AG04450 (cell line): ENCODE data around the gene PLPPR3. TPM values are rescaled to one million over a fixed set of nuclear protein-coding genes. Genes with fewer than 3 reads are reported as not detected.

Experiments used
- CTCF ChIA-PET: fragments of 300-600, 350-600 bp; formaldehyde crosslinking; extraction: SDS; loops from one replicate; lab custom pipeline; 2022; ENCODE audit warnings: antibody characterized with exemption, inconsistent platforms; lab: Charles Lee
- POLR2A ChIA-PET: fragments of 350-600 bp; formaldehyde crosslinking; extraction: SDS; loops from one replicate; lab custom pipeline; 2021; ENCODE audit warnings: antibody characterized with exemption, inconsistent platforms; lab: Yijun Ruan, JAX
- DNase-seq: peaks from one replicate; pipeline ENCODE4 v3.0.0-alpha.2; 2011; ENCODE audit warnings: low read depth, low spot score
- H3K27ac ChIP-seq: one replicate; pipeline ENCODE4 v1.5.1; 2012; ENCODE audit warnings: low read depth, low read length, control low read depth
- H3K27me3 ChIP-seq: one replicate; pipeline ENCODE4 v1.6.0; 2012; ENCODE audit warnings: low read length; ENCODE audit not compliant: control insufficient read depth, insufficient read depth
- H3K4me3 ChIP-seq: 2 replicates; pipeline ENCODE4 v1.5.1; 2011; ENCODE audit warnings: mild to moderate bottlenecking, low read depth, low read length, control low read depth
- H3K9me3 ChIP-seq: 2 replicates; pipeline ENCODE4 v1.5.1; 2012; ENCODE audit warnings: low read length; ENCODE audit not compliant: control insufficient read depth, insufficient read depth
- polyA plus RNA-seq: library from polyadenylated mRNA; depleted of rRNA; stranded (reverse); fragments of >200 nt; gene quantifications from 2 replicates; pipeline ENCODE4 v1.2.3, GENCODE V29; 2011
- TF ChIP-seq, protein P1 (sequence below): IDR thresholded peaks from 2 replicates; pipeline ENCODE4 v1.5.1; 2011; ENCODE audit warnings: low read depth, low read length, control low read depth, inconsistent platforms

The PLPPR3 gene
- polyA plus RNA-seq, 1 experiment: 1.3 TPM

DNA sequence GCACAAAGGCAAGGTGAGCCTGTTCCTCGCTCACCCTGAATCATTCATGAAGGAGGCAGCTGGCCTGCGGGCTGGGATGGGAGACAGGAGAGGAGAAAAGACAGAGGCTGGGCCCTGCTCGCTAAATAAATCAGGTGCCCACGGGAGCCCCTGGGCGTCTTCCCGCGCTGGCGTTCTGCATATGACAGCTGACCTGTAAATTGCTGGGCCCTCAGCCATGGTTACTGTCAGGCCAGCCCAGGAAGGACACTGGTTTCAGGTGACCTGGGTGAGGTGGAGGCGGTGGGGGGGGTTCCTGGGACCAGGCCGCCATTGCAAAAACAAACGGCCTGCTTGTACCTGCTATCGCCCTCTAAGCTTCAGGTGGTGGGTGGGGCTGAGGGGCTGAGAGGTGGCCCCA is 27.9 kb downstream of the PLPPR3 start:
- DNase-seq: no peak
- Histone ChIP-seq H3K4me3 (no peak overlapping the region), H3K27ac (no peak overlapping the region), H3K27me3 (no peaks in the 10 kb centered on the region), H3K9me3 (no peaks in the 10 kb centered on the region; the same call in 1 of the 2 replicates)
- TF ChIP-seq, protein P1, sequence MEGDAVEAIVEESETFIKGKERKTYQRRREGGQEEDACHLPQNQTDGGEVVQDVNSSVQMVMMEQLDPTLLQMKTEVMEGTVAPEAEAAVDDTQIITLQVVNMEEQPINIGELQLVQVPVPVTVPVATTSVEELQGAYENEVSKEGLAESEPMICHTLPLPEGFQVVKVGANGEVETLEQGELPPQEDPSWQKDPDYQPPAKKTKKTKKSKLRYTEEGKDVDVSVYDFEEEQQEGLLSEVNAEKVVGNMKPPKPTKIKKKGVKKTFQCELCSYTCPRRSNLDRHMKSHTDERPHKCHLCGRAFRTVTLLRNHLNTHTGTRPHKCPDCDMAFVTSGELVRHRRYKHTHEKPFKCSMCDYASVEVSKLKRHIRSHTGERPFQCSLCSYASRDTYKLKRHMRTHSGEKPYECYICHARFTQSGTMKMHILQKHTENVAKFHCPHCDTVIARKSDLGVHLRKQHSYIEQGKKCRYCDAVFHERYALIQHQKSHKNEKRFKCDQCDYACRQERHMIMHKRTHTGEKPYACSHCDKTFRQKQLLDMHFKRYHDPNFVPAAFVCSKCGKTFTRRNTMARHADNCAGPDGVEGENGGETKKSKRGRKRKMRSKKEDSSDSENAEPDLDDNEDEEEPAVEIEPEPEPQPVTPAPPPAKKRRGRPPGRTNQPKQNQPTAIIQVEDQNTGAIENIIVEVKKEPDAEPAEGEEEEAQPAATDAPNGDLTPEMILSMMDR: no peak
- POLR2A ChIA-PET: no interaction called here
- CTCF ChIA-PET: no interaction called here

DNA sequence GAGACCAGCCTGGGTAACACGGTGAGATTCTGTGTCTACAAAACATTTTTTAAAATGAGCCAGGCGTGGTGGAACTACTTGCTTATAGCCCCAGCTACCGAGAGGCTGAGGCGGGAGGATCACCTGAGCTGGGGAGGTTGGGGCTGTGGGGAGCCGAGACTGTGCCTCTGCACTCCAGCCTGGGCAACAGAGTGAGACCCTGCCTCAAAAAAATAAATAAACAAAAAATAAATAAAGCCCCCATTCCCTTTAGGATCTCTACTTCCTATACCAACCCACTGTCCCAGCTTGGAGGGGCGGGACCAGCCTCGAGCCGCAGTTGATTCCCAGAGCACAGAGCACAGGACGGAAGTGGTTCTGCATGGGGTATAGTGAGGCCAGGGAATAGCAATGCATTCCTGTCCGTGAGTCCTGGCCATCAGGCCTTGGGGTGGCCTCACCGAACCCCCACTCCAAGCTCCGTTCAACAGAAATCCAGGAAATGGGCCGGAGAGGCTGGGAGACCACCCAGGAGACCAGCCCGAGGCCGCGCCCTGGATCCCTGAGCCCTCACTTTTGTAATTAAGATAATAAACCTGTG is 29.4 kb downstream of the PLPPR3 start:
- ChIA-PET CTCF (no interaction called here), POLR2A (no interaction called here)
- TF ChIP-seq, protein P1: no peak
- Histone ChIP-seq H3K27ac (no peak overlapping the region), H3K27me3 (no peaks in the 10 kb centered on the region), H3K9me3 (no peaks in the 10 kb centered on the region; the same call in 1 of the 2 replicates), H3K4me3 (no peak overlapping the region)
- DNase-seq: no peak

DNA sequence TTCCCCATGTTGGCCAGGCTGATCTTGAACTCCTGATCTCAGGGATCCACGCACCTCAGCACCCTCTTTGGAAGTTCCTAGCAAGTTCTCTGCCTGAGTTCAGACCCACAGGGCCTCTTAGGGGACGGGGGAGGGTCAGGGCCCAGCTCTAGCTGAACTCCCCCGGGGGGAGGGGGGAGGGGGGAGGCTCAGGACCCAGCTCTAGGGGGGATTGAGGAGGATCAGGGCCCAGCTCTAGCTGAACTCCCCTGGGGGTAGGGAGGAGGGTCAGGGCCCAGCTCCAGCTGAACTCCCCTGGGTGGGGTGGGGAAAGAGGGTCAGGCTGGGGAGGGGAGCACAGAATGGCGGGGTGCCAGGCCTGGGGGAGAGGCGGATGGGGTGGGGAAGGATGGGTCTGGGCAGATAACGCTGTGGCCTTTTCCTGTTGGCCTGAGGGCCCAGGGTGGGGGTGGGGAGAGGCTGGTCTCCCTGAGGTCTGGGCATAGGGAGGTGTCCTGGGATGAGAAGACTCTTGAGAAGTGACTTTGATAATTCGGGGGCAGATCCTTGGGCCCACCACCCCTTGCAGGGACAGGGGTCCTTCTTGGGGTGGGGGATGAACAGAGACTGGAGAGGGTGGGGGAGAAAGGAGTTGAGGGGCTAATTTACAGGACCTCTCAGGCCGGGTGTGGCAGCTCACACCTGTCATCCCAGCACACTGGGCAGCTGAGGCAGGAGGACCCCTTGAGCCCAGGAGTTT is 30.0 kb downstream of the PLPPR3 start:
- TF ChIP-seq, protein P1: no peak
- ChIA-PET POLR2A (interaction anchor here (0.7 kb wide), 1 partner anchor 116 kb away, joined by 4 read pairs; no protein-coding TSS in a partner anchor), CTCF (no interaction called here)
- H3K27ac ChIP-seq: no peak overlapping the region
- H3K4me3 ChIP-seq: no peak overlapping the region
- H3K9me3 ChIP-seq: no peaks in the 10 kb centered on the region; the same call in 1 of the 2 replicates
- no peak for DNase-seq
- no peaks in the 10 kb centered on the region for H3K27me3 ChIP-seq

DNA sequence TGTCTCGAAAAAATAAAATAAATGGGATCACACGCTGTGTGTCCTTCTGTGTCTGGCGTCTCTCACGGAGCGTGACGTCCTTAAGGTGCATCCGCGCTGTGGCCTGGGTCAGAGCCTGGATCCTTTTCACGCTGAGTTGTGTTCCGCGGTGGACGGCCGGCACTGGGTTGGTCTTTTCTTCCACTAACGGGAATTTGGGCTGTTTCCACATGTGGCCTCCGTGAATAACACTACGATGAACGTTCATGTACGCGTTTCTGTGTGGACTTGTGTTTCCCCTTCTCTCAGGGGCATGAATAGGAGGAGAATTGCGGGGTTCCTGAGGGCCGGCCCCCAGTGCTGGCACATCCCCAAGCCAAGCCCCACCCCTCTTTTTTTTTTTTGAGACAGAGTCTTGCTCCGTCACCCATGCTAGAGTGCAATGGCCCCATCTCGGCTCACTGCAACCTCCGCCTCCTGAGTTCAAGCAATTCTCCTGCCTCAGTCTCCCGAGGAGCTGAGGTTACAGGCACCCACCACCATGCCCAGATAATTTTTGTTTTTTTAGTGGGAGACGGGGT is 30.7 kb downstream of the PLPPR3 start:
- Histone ChIP-seq H3K27me3 (no peaks in the 10 kb centered on the region), H3K9me3 (no peaks in the 10 kb centered on the region; the same call in 1 of the 2 replicates), H3K27ac (no peak overlapping the region), H3K4me3 (no peak overlapping the region)
- TF ChIP-seq, protein P1: no peak
- ChIA-PET CTCF (no interaction called here), POLR2A (interaction anchor here (0.6 to 0.7 kb wide), 2 partner anchors 116 to 646 kb away, joined by 4 to 5 read pairs; no protein-coding TSS in a partner anchor)
- DNase-seq: no peak

DNA sequence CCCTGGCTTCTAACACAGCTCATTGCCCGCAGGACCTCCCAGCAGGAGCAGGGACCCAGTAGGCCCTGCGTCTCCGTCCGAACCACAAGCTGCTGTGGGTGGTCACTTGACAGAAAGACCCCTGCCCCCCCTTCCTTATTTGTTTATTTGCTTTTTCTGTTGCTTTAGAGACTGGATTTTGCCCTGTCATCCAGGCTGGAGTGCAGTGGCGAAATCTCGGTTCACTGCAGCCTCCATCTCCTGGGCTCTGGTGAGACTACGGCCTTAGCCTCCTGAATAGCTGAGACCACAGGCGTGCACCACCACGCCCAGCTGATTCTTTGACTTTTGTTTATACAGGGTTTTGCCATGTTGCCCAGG is 32.1 kb downstream of the PLPPR3 start:
- DNase-seq: no peak
- no peaks in the 10 kb centered on the region for H3K27me3 ChIP-seq
- no peaks in the 10 kb centered on the region; the same call in 1 of the 2 replicates for H3K9me3 ChIP-seq
- H3K4me3 ChIP-seq: no peak overlapping the region
- H3K27ac ChIP-seq: no peak overlapping the region
- ChIA-PET POLR2A (no interaction called here), CTCF (interaction anchor here (0.5 kb wide), 1 partner anchor 19 kb away, joined by 8 read pairs; no protein-coding TSS in a partner anchor)
- TF ChIP-seq, protein P1: no peak
